Lower leg skin (tissue), 3 donors: ENCODE data around the gene ARHGEF10L.

ENCODE experiments used
- POLR2A ChIP-seq, 2 donors: fragments of 450-650 bp; IDR thresholded peaks; one replicate each; pipeline ENCODE4 v1.6.1; 2016 to 2017; ENCODE audit warnings: antibody characterized with exemption in 2 of 2, mild to moderate bottlenecking in 1 of 2, moderate library complexity in 1 of 2
- TF ChIP-seq, protein P1 (sequence below), 3 donors: fragments of 450-650 bp; IDR thresholded peaks; one replicate each; pipeline ENCODE4 v1.5.1; 2016; ENCODE audit warnings: antibody characterized with exemption in 3 of 3, mild to moderate bottlenecking in 3 of 3, moderate library complexity in 2 of 3

DNA sequence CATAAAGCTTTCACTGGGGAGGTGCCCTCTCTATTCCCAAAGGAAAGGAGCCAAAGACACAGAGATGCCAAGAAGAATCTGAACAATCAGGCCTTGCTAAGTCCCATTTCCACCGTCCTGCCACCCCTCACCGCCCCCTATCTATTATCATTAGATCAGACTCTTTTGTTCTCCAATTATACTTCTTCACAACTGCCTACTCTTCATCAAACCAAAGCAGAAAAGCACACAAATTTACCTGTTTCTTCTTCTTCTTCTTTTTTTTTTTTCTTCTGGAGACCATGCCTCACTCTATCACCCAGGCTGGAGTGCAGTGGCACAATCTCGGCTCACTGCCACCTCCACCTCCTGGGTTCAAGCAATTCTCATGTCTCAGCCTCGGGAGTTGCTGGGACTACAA is 43.1 kb upstream of the ARHGEF10L start:
- TF ChIP-seq, protein P1, sequence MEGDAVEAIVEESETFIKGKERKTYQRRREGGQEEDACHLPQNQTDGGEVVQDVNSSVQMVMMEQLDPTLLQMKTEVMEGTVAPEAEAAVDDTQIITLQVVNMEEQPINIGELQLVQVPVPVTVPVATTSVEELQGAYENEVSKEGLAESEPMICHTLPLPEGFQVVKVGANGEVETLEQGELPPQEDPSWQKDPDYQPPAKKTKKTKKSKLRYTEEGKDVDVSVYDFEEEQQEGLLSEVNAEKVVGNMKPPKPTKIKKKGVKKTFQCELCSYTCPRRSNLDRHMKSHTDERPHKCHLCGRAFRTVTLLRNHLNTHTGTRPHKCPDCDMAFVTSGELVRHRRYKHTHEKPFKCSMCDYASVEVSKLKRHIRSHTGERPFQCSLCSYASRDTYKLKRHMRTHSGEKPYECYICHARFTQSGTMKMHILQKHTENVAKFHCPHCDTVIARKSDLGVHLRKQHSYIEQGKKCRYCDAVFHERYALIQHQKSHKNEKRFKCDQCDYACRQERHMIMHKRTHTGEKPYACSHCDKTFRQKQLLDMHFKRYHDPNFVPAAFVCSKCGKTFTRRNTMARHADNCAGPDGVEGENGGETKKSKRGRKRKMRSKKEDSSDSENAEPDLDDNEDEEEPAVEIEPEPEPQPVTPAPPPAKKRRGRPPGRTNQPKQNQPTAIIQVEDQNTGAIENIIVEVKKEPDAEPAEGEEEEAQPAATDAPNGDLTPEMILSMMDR (IDR thresholded peaks at IDR 0.05) = no peak
- no peak for TF ChIP-seq POLR2A (IDR thresholded peaks at IDR 0.05)
